Activated CD4-positive, alpha-beta memory T cell treated with anti-CD3 and anti-CD28 coated beads for 36 hours (primary cell): Measurements from ENCODE around the gene KRT77. TPM values are rescaled to one million over a fixed set of nuclear protein-coding genes. Genes with fewer than 3 reads are reported as not detected.
A peak's percentile ranks its signal among the peaks of the same experiment; 100 is the strongest.
"Not testable (repeated sequence)": the region's sequence is repeated elsewhere in the genome, so short reads cannot be mapped to it uniquely, and the experiment has no call there.

Experiments
- CTCF ChIA-PET: fragments of 350-600 bp; sonication (Branson Sonifier 250); formaldehyde crosslinking; loops from one replicate; lab custom pipeline; 2021; ENCODE audit warnings: antibody characterized with exemption, inconsistent platforms; lab: Charles Lee
- POLR2A ChIA-PET: fragments of 350-600 bp; sonication (Branson Sonifier 250); formaldehyde crosslinking; loops from one replicate; lab custom pipeline; 2021; ENCODE audit warnings: antibody characterized with exemption; lab: Charles Lee
- DNase-seq: peaks from one replicate; pipeline ENCODE4 v3.0.0-alpha.2; 2020
- H3K27ac Mint-ChIP-seq: one replicate; pipeline ENCODE4 v1.8.0; 2021; ENCODE audit warnings: mixed read lengths
- H3K27me3 Mint-ChIP-seq: one replicate; pipeline ENCODE4 v1.8.0; 2021; ENCODE audit warnings: mixed read lengths
- H3K36me3 Mint-ChIP-seq: one replicate; pipeline ENCODE4 v1.8.0; 2021; ENCODE audit warnings: mixed read lengths
- H3K4me1 Mint-ChIP-seq: one replicate; pipeline ENCODE4 v1.8.0; 2021; ENCODE audit warnings: low read depth, mixed read lengths
- H3K4me3 Mint-ChIP-seq: one replicate; pipeline ENCODE4 v1.8.0; 2021; ENCODE audit warnings: mild to moderate bottlenecking, mixed read lengths
- H3K9me3 Mint-ChIP-seq: one replicate; pipeline ENCODE4 v1.8.0; 2021; ENCODE audit warnings: mixed read lengths
- intact Hi-C: fragments of 100-400 bp; cut with micrococcal nuclease; formaldehyde crosslinking; loops from one replicate; pipeline ENCODE4 v1.15.1; 2023
- total RNA-seq, 2 experiments: library from RNA; stranded (reverse); gene quantifications; one replicate each; pipeline ENCODE4 v1.2.3, GENCODE V29; 2021

The KRT77 gene
- total RNA-seq, 2 experiments from 2014 or later: not detected

DNA sequence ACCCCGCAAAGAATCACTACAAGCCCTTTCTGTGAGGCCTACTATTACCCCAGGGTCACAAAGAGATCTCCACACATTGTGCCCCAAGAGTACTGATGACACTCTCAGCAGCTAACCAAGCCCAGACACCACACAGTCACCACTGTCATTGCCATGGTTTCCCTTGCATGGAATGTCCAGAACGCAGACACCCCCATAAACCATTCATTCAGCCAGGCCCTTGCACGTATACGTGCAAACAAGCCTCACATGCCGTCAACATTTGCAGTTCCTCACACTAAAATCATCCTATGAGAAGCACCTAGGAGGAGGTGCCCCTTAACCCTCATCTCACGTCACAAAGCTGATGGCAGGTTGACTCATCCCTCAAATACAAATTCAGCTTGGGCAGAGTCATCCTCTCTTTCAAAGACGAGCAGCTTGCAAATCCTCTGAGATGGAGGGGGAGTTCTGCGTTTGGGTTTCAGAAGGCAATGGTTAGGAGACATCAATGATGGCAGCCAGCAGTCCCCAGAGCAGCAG is 17.1 kb upstream of the KRT77 start:
- ChIA-PET POLR2A (no interaction called here), CTCF (no interaction called here)
- DNase-seq: no peak

DNA sequence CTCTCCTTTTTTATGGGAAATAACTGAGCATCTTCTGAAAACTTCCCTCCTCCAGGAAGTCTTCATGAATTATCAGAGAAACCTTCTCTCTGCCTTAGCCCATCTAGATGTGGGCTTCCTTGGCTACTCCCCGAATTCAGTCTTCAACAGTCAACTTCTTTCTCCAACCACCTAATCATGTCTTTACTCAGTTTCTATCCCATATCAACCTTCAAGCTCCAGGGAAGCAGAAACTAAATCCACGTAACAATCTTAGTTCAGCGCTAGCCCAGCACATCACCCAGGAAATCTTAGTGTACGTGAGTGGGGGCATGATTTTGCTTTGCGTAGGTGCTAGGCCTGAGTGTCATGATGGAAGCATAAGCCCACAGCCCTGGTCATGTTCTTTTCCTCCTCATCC is 12.7 kb upstream of the KRT77 start:
- peaks cover 3% of the 10 kb centered on the region for H3K4me1 Mint-ChIP-seq
- intact Hi-C loops: no loop called here
- no peak overlapping the region for H3K4me3 Mint-ChIP-seq
- no peak for DNase-seq
- no peak overlapping the region for H3K27ac Mint-ChIP-seq
- H3K36me3 Mint-ChIP-seq: no peaks in the 10 kb centered on the region
- peaks cover 2% of the 10 kb centered on the region for H3K9me3 Mint-ChIP-seq
- ChIA-PET POLR2A (no interaction called here), CTCF (interaction anchor here (1.7 kb wide), 1 partner anchor 163 kb away, joined by 6 read pairs; no protein-coding TSS in a partner anchor)
- peaks cover 36% of the 10 kb centered on the region for H3K27me3 Mint-ChIP-seq

More for the DNA sequence above, 17.1 kb upstream of the KRT77 start:
- Mint-ChIP-seq H3K36me3 (no peaks in the 10 kb centered on the region), H3K4me3 (no peak overlapping the region), H3K27ac (no peak overlapping the region), H3K9me3 (no peaks in the 10 kb centered on the region), H3K4me1 (no peaks in the 10 kb centered on the region), H3K27me3 (peaks cover 13% of the 10 kb centered on the region)
- intact Hi-C loops: no loop called here

DNA sequence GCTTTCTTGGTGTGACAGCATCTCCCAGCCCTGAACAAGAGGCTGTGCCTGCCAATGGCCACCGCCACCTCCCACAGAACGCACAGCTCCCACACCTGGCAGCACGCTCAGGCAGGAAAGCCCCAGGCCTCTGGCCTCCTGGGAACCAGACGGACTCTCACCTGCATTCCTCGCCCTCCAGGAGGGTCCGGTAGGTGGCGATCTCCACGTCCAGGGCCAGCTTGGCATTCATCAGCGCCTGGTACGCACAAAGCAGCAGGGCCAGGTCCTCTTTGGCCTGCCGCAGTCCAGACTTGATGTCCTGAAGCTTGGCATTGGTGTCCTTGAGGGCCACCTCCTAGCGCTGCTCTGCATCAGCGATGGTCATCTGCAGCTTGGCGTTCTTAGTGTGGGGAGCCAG is 12.1 kb upstream of the KRT77 start:
- no peak overlapping the region for H3K27ac Mint-ChIP-seq
- H3K9me3 Mint-ChIP-seq: peaks cover 2% of the 10 kb centered on the region
- H3K36me3 Mint-ChIP-seq: no peaks in the 10 kb centered on the region
- intact Hi-C loops: no loop called here
- H3K27me3 Mint-ChIP-seq: peaks cover 36% of the 10 kb centered on the region
- ChIA-PET CTCF (no interaction called here), POLR2A (no interaction called here)
- no peak for DNase-seq
- no peak overlapping the region for H3K4me3 Mint-ChIP-seq
- H3K4me1 Mint-ChIP-seq: peaks cover 3% of the 10 kb centered on the region

DNA sequence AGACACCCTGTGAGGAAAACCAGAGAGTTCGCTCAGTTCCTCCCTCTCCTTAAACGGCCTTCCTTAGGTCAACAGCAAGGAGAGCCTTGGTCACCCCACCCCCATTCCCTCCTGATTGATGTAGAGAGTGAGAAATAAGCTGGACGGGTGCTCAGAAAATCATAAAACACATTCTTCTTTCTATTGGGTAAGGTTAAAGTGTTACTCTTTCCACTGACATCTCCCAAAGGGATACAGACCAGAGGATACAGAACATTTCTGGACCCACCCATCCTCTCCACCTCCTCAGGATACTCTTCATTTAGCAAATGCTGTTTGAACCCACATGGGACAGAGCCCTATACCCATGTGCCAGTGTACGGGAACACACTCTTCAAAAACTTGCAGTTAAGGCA is 11.6 kb upstream of the KRT77 start:
- no peak overlapping the region for H3K4me3 Mint-ChIP-seq

DNA sequence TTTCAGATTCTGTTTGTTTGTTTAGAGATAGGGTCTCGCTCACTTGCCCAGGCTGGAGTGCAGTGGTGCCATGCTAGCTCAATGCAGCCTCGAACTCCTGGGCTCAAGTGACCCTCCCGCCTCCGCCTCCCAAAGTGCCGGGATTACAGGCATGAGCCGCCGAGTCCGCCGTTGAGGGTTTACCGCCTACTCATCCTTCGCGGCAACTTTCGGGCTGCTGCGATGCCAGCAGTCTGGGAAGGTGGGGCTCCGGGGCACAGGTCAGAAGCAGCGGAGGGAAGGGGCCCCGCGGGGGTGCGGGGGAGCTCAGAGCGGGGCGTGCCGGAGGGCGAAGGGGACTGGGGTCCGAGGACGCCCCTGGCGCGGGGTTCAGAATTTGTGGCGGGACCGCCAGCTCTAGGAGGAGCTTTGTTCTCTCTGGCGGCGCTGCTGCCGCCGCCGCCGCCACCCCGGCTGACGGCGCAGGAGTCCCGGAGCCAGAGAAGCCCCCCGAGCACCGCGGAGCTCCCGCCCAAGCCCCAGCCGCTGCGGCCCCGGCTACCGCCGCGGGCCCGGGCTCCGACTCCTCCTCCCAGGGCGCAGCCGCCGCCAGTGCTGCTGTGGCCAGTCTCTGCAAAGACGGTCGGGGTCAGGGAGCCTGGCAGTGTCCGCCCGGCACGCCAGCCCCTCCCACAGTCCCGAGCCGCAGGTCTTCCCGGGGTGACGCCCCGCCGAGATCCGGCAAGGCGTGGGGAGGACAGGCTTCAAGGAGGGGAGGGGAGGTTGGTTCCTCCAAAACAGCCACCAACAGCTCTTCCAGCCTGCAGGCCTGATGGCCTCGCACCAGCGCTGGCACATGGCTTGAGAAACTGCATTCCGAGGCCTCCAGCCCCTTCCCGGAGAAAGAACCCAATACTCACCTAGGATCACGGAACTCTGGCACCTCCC is 10.9 kb upstream of the KRT77 start:
- no peaks in the 10 kb centered on the region for H3K36me3 Mint-ChIP-seq
- H3K27me3 Mint-ChIP-seq: peaks cover 36% of the 10 kb centered on the region
- intact Hi-C loops: no loop called here
- H3K4me1 Mint-ChIP-seq: peaks cover 3% of the 10 kb centered on the region
- no peak overlapping the region for H3K27ac Mint-ChIP-seq
- H3K4me3 Mint-ChIP-seq: peak overlapping the region; percentile 32
- peaks cover 2% of the 10 kb centered on the region for H3K9me3 Mint-ChIP-seq
- DNase-seq: peak; percentile 22
- POLR2A ChIA-PET: no interaction called here
- CTCF ChIA-PET: no interaction called here

More for the DNA sequence above, 11.6 kb upstream of the KRT77 start:
- CTCF ChIA-PET: no interaction called here
- POLR2A ChIA-PET: no interaction called here
- H3K36me3 Mint-ChIP-seq: no peaks in the 10 kb centered on the region
- H3K4me1 Mint-ChIP-seq: peaks cover 3% of the 10 kb centered on the region
- H3K27ac Mint-ChIP-seq: no peak overlapping the region
- DNase-seq: no peak
- intact Hi-C loops: no loop called here
- peaks cover 2% of the 10 kb centered on the region for H3K9me3 Mint-ChIP-seq
- peaks cover 36% of the 10 kb centered on the region for H3K27me3 Mint-ChIP-seq

DNA sequence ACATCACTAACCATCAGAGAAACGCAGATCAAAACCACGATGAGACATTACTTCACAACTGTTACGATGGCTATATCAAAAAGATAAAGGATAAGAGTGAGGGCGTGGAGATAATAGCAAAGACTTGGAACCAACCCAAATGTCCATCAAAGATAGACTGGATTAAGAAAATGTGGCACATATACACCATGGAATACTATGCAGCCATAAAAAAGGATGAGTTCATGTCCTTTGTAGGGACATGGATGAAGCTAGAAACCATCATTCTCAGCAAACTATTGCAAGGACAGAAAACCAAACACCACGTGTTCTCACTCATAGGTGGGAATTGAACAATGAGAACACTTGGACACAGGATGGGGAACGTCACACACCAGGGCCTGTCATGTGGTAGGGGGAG is 8.8 kb upstream of the KRT77 start:
- H3K36me3 Mint-ChIP-seq, CTCF ChIA-PET, H3K4me1 Mint-ChIP-seq, H3K27ac Mint-ChIP-seq, H3K4me3 Mint-ChIP-seq, H3K9me3 Mint-ChIP-seq, intact Hi-C loops, POLR2A ChIA-PET, DNase-seq: not testable (repeated sequence)
- peaks cover 36% of the 10 kb centered on the region for H3K27me3 Mint-ChIP-seq

DNA sequence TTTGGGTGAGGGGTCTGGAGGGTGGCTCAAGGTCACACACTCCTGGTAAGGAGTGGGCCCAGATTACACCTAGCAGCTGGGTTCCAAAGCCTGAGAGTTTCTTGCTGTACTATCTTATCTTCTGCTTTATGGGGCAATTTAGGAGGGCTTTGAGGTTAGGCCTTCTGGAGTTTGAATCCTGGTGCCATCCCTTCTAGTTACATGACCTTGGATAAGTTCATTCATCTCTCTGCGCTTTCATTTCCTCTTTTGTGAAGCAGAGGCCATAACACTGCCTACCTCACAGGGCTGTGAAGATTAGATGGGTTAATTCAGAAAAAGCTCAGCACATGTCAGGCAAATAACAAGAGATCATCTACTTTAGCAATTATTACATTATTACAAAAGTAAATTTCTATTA is 7.4 kb upstream of the KRT77 start:
- peaks cover 2% of the 10 kb centered on the region for H3K9me3 Mint-ChIP-seq
- intact Hi-C loops: no loop called here
- CTCF ChIA-PET: no interaction called here
- peaks cover 6% of the 10 kb centered on the region for H3K4me1 Mint-ChIP-seq
- no peak for DNase-seq
- POLR2A ChIA-PET: no interaction called here
- peaks cover 29% of the 10 kb centered on the region for H3K27me3 Mint-ChIP-seq
- no peak overlapping the region for H3K4me3 Mint-ChIP-seq
- H3K27ac Mint-ChIP-seq: no peak overlapping the region
- H3K36me3 Mint-ChIP-seq: no peaks in the 10 kb centered on the region

DNA sequence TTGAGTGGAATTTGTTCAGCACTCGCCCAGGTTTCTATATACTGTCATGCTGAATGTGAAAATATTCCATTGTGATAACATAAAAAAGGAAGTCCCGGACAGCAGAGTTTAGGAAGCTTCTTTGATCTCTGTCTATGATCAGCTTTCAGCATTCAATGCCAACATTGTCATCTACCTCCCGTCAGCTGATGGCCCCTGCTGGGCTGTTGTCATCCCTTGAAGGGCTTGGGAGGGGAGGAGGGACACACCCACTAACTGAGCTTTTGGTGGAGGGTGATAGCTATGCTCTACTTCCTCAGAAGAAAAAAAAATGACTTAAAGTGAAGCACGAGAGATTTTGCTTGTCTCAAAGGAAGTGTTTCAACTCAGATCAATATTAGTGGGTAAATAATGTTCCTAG is 4.7 kb upstream of the KRT77 start:
- no peak for DNase-seq
- ChIA-PET POLR2A (no interaction called here), CTCF (interaction anchor here (0.6 to 1.2 kb wide), 2 partner anchors 61 to 162 kb away, joined by 3 read pairs; no protein-coding TSS in a partner anchor)
- Mint-ChIP-seq H3K27ac (no peak overlapping the region), H3K36me3 (no peaks in the 10 kb centered on the region), H3K4me1 (peaks cover 3% of the 10 kb centered on the region), H3K4me3 (no peak overlapping the region), H3K9me3 (peaks cover 2% of the 10 kb centered on the region), H3K27me3 (peaks cover 15% of the 10 kb centered on the region)
- intact Hi-C loops: no loop called here

DNA sequence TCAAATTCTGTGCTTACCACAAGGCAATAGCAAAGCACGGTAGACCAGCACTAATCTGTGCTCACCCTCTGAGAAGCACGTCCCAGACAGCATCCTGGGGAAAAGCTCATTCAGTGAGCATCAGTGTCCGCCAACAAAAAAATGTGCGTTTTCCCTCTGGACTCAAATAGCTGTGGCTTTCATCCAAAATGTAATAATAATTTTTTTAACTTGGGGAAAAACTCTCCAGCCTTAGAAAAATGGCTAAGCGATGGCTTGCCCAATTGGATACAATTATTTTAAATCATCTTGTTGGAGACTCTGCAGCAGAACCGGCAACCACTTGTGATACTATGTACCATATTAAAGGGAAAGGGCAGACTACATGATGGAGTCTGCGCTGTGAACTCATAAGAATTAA is 1.1 kb upstream of the KRT77 start:
- H3K27ac Mint-ChIP-seq: no peak overlapping the region
- ChIA-PET CTCF (no interaction called here), POLR2A (no interaction called here)
- no peaks in the 10 kb centered on the region for H3K36me3 Mint-ChIP-seq
- intact Hi-C loops: no loop called here
- H3K4me3 Mint-ChIP-seq: no peak overlapping the region
- H3K27me3 Mint-ChIP-seq: peaks cover 15% of the 10 kb centered on the region
- no peaks in the 10 kb centered on the region for H3K9me3 Mint-ChIP-seq
- no peak for DNase-seq
- peaks cover 3% of the 10 kb centered on the region for H3K4me1 Mint-ChIP-seq

DNA sequence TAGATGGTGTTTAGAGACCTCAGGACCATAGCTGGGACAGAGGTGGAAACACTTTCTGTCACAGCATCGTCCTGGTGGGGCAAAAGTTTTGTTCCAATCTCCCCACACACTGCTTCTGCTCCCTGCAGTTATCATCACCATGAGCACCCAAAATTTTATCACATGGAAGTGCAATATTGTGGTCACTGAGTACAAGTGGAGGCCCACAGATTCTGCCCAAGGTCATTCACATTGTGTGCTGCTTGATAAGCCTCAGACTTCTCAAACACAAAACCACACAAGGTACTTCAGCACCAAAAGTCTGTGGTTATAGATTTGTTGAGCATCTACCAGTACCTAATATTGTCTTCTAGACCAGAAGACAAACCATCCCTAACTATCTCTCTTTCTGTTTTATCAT is 554 bp upstream of the KRT77 start:
- H3K27me3 Mint-ChIP-seq: peaks cover 15% of the 10 kb centered on the region
- ChIA-PET POLR2A (no interaction called here), CTCF (no interaction called here)
- peaks cover 3% of the 10 kb centered on the region for H3K4me1 Mint-ChIP-seq
- no peaks in the 10 kb centered on the region for H3K36me3 Mint-ChIP-seq
- intact Hi-C loops: no loop called here
- DNase-seq: no peak
- no peak overlapping the region for H3K4me3 Mint-ChIP-seq
- H3K27ac Mint-ChIP-seq: no peak overlapping the region
- no peaks in the 10 kb centered on the region for H3K9me3 Mint-ChIP-seq

DNA sequence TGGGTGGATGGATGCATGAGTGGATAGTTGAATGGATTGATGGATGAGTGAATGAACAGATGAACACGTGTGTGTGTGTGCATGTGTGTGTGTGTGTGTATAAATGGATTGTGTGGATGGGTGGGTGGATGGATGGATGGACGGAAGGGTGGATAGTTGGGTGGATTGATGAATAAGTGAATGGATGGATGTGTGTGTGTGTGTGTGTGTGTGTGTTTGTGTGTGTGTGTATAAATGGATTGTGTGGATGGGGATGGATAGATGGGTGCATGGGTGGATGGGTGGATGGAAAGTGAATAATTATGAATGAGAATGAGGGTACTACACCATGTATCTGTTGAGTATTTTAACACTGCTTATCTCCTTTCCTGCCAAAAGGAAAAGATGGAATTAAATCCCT is 986 bp downstream of the KRT77 start:
- Mint-ChIP-seq H3K4me3 (no peak overlapping the region), H3K4me1 (no peaks in the 10 kb centered on the region), H3K27me3 (peaks cover 15% of the 10 kb centered on the region), H3K36me3 (no peaks in the 10 kb centered on the region), H3K9me3 (no peaks in the 10 kb centered on the region), H3K27ac (no peak overlapping the region)
- intact Hi-C loops: no loop called here
- POLR2A ChIA-PET: no interaction called here
- no peak for DNase-seq
- CTCF ChIA-PET: no interaction called here

DNA sequence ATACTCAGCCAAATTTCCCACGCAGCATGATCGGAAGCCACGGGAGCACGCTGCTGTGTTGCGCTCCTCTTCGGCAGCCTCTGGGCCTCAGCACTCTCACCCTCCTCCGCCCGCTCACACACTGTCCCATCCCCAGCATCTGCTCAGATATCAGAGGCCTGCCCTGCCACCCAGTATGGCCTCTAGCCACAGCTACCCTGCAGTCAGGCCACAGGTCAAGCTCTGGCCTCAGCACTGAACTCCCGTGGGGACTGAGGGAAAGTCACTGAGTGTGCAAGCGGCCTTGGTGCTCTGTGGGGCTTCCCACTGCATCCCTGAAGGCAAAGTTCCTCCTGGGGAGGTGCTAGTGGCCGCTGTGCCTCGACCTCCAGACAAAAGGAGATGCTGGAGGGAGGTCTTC is 2.0 kb downstream of the KRT77 start:
- CTCF ChIA-PET: no interaction called here
- no peaks in the 10 kb centered on the region for H3K4me1 Mint-ChIP-seq
- H3K27ac Mint-ChIP-seq: no peak overlapping the region
- POLR2A ChIA-PET: no interaction called here
- no peaks in the 10 kb centered on the region for H3K9me3 Mint-ChIP-seq
- intact Hi-C loops: no loop called here
- H3K4me3 Mint-ChIP-seq: no peak overlapping the region
- H3K27me3 Mint-ChIP-seq: peaks cover 15% of the 10 kb centered on the region
- DNase-seq: no peak
- H3K36me3 Mint-ChIP-seq: no peaks in the 10 kb centered on the region

DNA sequence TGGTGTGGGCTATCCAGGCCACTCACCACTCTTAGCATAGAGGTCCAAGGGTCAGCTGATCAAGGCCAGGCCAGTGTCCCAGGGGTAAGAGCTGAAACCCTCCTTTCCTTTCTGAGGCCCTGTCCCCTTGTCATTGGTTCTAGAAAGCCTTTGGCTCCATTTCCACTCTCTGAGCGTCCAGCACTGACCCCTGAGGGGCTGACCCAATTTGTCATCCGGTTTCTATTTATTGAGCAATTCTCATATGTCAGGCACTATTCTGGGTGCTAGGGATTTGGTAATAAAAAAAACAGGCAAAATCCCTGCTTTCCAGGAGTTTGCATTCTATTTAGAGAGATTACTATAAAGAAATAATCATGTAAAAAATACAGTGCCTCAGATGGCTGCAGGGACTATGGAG is 3.4 kb downstream of the KRT77 start:
- Mint-ChIP-seq H3K4me1 (no peaks in the 10 kb centered on the region), H3K36me3 (no peaks in the 10 kb centered on the region), H3K27ac (no peak overlapping the region), H3K9me3 (no peaks in the 10 kb centered on the region), H3K27me3 (peaks cover 15% of the 10 kb centered on the region), H3K4me3 (no peak overlapping the region)
- intact Hi-C loops: loop anchor here (10.0 kb wide), 1 partner anchor 175 kb away; no protein-coding TSS in a partner anchor
- POLR2A ChIA-PET: no interaction called here
- CTCF ChIA-PET: no interaction called here
- DNase-seq: no peak
